Stomach smooth muscle (tissue), 2 donors: Measurements from ENCODE around the gene ZBTB7C.

Source experiments
- H3K27ac ChIP-seq: one replicate; pipeline ENCODE4 v1.7.0; 2013; ENCODE audit warnings: mild to moderate bottlenecking, low read length, inconsistent platforms
- H3K27me3 ChIP-seq, 2 donors: one replicate each; pipeline ENCODE4 v1.7.0; 2013; ENCODE audit warnings: low read length in 2 of 2; ENCODE audit not compliant: insufficient read depth in 2 of 2, control insufficient read depth in 1 of 2
- H3K36me3 ChIP-seq, 2 donors: one replicate each; pipeline ENCODE4 v1.7.0; 2013; ENCODE audit warnings: low read length in 2 of 2; ENCODE audit not compliant: control insufficient read depth in 2 of 2, insufficient read depth in 2 of 2
- H3K4me1 ChIP-seq: one replicate; pipeline ENCODE4 v1.7.0; 2013; ENCODE audit warnings: low read length; ENCODE audit not compliant: control insufficient read depth, insufficient read depth
- H3K4me3 ChIP-seq, 2 donors: one replicate each; pipeline ENCODE4 v1.7.0; 2013; ENCODE audit warnings: low read length in 2 of 2
- H3K9ac ChIP-seq, 2 donors: one replicate each; pipeline ENCODE4 v1.7.0; 2013; ENCODE audit warnings: low read length in 2 of 2, mild to moderate bottlenecking in 1 of 2
- H3K9me3 ChIP-seq, 2 donors: one replicate each; pipeline ENCODE4 v1.7.0; 2013; ENCODE audit warnings: low read length in 2 of 2; ENCODE audit not compliant: control insufficient read depth in 2 of 2
- donor health status: healthy.
- donor health status: Pancreatic carcinoma.

Gene ZBTB7C

DNA sequence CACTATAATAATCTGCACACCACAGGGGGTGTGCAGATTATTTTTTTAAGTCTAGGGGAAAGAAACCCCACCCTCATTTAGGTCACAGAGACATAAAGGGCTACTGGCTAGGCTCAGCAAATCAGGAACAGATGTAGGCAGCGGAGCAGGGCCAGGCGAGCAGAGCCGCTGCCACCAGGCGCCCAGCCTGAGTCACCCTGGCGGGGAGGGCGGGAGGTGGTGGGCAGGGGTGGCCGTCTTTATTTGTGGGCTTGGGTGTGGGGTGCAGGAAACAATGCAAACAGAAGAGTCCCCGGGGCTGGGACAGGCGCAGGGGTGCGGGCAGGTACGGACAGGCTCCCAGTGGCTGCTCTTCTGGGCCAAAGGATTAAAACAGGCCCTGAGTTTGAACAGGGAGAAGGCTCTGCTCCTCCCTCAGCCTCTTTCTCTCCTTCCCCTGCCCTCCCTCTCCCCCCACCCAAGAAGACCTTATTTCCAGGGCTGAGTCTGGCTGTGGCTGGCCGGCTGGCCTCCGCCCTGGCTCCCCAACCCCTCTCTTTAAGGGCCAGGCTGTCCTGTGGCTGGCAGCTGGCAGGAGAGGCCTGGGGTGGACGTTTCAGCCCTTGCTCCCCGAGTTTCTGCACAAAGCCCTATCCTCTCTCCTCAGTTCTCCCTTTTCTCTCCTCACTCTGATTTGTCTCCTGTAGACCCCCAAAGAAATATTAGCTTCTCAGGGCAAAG, 335.8 kb downstream of the ZBTB7C start:
- no peaks in the 10 kb centered on the region for H3K27me3 ChIP-seq
- no peaks in the 10 kb centered on the region for H3K36me3 ChIP-seq
- no peak overlapping the region for H3K4me3 ChIP-seq
- no peak overlapping the region for H3K27ac ChIP-seq
- no peak overlapping the region for H3K9ac ChIP-seq
- peaks cover 2% of the 10 kb centered on the region for H3K4me1 ChIP-seq
- H3K9me3 ChIP-seq, result no peaks in the 10 kb centered on the region

DNA sequence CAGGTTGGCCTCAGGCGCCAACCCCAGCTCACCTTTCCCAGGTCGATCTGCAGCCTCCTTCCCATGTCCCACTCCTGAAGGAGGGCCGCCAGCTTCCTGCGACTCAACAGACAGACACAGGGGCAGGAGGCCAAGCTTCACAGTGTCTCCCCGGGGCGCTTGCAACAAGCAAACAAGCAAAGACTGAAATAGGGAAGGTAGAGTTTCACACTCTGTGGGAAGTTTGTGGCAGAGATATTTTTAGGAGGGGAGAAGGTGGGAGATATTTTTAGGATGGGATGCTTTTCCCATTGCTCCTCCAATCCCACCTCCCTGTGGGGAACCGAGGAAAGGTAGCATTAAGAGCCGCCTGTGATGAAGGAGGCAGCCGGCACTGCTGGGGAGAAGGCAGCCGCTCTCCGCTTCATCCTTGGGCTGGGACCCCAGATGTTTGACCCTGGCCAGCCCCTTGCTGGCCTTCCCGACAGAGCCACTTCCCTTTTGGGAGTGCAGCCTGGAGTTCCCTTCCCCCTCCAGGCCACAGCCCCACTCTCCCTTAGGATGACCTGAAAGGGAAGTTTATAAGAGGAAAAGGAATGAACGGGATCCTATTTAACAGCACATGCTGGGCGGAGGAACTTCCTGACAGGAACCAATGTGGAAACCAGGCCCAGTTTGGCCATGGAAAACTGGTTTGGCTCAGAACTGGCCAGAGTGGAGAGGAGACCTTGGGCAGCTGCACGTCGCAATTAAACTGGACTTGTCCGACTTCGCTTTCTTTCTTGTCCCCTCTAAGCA, 336.6 kb downstream of the ZBTB7C start:
- Histone ChIP-seq H3K9ac (no peak overlapping the region), H3K4me1 (peaks cover 2% of the 10 kb centered on the region), H3K9me3 (no peaks in the 10 kb centered on the region), H3K4me3 (no peak overlapping the region), H3K36me3 (no peaks in the 10 kb centered on the region), H3K27ac (no peak overlapping the region), H3K27me3 (no peaks in the 10 kb centered on the region)

DNA sequence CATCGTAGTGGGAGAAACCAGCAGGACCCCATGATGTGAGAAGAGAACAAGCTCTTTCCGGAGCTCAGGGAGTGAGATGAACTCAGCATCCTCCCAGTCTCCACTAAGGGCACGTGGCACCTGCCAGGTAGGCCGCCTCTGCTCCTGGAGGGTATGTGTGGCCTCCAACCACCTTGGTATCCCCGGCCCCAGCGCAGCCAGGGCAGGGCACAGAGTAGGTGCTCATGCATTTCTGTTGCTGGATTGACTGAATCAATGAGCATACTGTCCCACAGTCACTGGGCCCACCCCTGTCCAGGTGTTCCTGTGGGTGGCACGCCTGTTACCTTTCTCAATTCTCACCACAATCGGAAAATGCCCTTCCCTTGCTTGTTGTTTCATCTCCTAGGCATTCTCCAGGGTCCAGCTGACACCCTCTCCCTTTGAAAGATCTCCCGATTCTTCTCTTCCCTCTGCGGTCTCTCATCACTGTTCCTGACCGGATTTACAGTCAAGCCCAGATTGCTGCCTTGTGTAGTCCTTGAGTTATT, 340.2 kb downstream of the ZBTB7C start:
- no peaks in the 10 kb centered on the region for H3K9me3 ChIP-seq
- H3K4me1 ChIP-seq, result no peaks in the 10 kb centered on the region
- H3K27ac ChIP-seq, result no peak overlapping the region
- no peaks in the 10 kb centered on the region for H3K36me3 ChIP-seq
- H3K4me3 ChIP-seq, result no peak overlapping the region
- H3K9ac ChIP-seq, result no peak overlapping the region
- no peaks in the 10 kb centered on the region for H3K27me3 ChIP-seq

DNA sequence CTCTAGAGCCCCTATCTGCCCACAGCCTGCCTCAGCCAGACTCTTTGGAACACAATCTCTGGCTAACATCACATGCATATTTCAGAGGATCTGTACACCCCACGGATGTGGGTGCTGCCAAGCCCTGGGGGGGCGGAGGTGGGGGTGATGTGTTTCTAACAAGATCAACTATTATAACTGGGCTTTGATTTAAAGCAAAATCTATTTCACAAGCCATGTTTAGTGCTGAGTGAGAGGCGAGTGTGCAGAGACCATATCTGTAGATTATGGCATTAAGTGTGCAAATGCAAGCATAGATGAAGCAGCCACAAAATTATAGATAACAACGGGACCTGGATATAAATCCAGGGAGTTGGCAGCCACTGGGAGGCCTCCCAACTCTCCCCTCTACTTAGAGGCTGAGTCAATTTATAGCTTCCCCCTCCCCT, 342.9 kb downstream of the ZBTB7C start:
- H3K9ac ChIP-seq, result no peak overlapping the region
- H3K27me3 ChIP-seq, result no peaks in the 10 kb centered on the region
- no peak overlapping the region for H3K4me3 ChIP-seq
- no peaks in the 10 kb centered on the region for H3K36me3 ChIP-seq
- H3K4me1 ChIP-seq, result no peaks in the 10 kb centered on the region
- H3K27ac ChIP-seq, result no peak overlapping the region
- no peaks in the 10 kb centered on the region for H3K9me3 ChIP-seq

DNA sequence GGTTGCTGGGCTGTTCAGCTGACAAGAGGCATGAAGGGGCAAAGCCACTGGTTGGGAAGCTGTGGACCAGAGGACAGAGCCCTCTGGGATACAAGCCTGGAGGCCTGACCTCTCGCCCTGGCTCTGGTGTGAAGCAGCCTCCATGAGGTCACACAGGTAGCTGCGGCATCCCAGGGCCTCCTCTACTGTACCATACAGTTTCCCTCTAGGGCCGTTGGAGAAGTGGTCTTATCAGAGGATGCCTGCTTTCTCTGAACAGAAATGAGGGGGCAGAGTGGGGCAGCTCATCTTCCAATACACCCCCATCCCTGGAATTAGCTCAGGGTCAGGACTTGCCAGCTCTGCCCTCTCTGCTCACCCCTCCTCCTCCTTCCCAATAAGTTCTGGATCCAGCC, 343.6 kb downstream of the ZBTB7C start:
- Histone ChIP-seq H3K4me3 (no peak overlapping the region), H3K27me3 (no peaks in the 10 kb centered on the region), H3K4me1 (no peaks in the 10 kb centered on the region), H3K27ac (no peak overlapping the region), H3K36me3 (no peaks in the 10 kb centered on the region), H3K9ac (no peak overlapping the region), H3K9me3 (no peaks in the 10 kb centered on the region)

DNA sequence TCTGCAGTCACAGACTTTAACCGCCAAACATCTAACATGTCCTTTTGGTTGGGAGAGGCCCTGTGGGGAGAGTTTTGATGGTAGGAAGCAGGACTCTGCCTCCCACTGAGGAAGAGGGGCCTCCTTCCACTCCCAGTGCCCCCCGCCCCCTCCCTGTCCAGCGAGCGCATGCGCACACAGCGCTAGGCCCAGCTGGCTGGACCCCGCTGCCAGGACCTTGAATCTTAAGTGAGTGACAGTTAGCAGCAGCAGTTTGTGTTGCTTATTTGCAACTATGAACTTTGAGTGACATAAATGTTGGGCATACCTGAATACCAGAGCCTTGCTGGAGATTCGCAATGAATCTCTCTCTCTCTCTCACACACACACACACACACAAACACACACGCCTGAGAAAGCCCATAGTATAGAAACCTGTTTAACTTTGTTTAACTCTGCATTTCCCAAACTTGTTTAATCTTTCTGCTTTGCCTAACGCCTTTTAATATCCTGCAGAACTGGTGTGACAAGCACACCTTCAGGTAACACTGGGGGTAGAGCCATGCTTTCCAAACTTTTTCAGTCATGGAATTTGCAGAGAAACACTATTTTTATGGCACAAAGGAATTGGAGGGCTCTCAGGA, 344.1 kb downstream of the ZBTB7C start:
- no peak overlapping the region for H3K4me3 ChIP-seq
- H3K36me3 ChIP-seq, result no peaks in the 10 kb centered on the region
- H3K4me1 ChIP-seq, result no peaks in the 10 kb centered on the region
- no peaks in the 10 kb centered on the region for H3K27me3 ChIP-seq
- H3K27ac ChIP-seq, result no peak overlapping the region
- H3K9me3 ChIP-seq, result no peaks in the 10 kb centered on the region
- H3K9ac ChIP-seq, result no peak overlapping the region

DNA sequence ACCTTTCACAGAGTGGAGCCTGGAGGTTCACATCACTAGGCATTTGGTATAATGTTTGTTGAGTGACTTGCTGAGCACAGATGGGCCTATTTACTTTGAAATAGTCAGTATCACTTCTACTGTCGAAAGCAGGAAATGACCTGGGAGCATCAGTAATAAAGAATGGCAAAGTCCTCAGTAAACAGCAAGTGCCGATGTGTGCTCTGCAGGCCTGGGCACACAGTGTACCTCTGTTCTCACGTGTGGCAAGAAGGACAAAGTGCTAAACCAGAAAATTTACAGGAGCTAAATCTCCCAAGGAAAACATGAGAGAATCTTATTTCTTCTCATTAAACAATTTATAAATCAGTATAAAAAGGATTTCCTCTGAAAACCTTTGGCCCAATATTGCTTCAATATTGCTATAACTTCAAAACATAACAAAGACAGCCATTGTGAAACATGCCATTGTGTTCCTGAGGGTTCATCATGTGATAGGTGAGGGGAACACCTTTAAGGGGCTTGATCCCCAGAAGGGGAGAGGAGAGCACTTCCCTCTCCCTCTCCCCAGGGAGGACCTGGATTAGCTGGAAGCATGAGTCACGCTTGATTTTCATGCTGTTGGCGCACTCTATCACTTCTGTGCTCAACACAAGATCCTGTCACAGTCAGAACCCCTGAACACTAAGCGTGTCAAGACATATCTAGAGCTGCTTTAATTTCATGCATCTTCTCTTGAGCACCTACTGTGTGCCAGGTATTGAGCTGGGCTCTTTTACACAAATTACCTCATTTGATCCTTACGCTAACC, 347.2 kb downstream of the ZBTB7C start:
- Histone ChIP-seq H3K9ac (no peak overlapping the region), H3K4me3 (no peak overlapping the region), H3K4me1 (no peaks in the 10 kb centered on the region), H3K27ac (no peak overlapping the region), H3K36me3 (no peaks in the 10 kb centered on the region), H3K27me3 (no peaks in the 10 kb centered on the region), H3K9me3 (no peaks in the 10 kb centered on the region)

DNA sequence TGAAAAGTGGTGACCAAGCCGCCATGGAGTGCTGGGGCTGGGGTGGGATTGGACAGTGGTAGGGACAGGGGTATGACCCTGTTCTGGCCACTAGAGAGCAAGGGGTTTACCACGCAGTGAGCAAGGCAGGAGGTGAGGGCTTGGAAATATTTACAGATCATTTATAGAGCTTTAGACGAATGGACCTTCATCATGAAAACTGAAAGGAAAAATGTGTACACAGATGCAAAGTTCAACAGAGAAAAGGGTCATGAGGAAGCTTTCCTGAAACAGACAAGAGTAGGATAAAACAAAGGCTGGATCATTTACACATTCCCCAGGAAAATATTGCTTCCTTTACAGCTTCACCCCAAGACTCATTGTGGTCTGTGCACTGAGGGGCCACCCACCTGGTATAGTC, 348.2 kb downstream of the ZBTB7C start:
- no peak overlapping the region for H3K4me3 ChIP-seq

DNA sequence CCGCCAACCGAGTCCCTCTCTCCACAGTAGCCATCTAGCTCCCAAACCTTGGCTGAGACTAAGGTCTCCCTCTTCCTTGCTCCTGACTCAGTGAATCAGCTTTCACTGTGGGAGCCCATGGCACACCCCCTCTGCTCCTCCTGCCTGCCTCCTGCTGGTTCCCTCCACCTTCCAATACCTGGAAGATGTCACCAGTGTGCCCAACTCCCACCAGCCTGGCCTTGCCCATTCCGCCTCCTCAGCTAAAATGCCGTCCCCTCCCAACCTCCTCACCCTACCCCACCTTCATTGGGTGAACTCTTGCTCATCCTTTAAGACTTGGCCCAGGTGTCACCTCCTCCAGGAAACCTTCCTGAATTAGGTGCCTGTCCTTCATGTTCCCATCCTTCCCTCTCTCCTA, 348.8 kb downstream of the ZBTB7C start:
- Histone ChIP-seq H3K4me1 (no peaks in the 10 kb centered on the region), H3K36me3 (no peaks in the 10 kb centered on the region), H3K9ac (no peak overlapping the region), H3K27ac (no peak overlapping the region), H3K4me3 (no peak overlapping the region), H3K9me3 (no peaks in the 10 kb centered on the region), H3K27me3 (no peaks in the 10 kb centered on the region)

More for the DNA sequence above, 348.2 kb downstream of the ZBTB7C start:
- no peak overlapping the region for H3K9ac ChIP-seq
- no peaks in the 10 kb centered on the region for H3K4me1 ChIP-seq
- no peak overlapping the region for H3K27ac ChIP-seq
- no peaks in the 10 kb centered on the region for H3K27me3 ChIP-seq
- H3K36me3 ChIP-seq, result no peaks in the 10 kb centered on the region
- no peaks in the 10 kb centered on the region for H3K9me3 ChIP-seq

DNA sequence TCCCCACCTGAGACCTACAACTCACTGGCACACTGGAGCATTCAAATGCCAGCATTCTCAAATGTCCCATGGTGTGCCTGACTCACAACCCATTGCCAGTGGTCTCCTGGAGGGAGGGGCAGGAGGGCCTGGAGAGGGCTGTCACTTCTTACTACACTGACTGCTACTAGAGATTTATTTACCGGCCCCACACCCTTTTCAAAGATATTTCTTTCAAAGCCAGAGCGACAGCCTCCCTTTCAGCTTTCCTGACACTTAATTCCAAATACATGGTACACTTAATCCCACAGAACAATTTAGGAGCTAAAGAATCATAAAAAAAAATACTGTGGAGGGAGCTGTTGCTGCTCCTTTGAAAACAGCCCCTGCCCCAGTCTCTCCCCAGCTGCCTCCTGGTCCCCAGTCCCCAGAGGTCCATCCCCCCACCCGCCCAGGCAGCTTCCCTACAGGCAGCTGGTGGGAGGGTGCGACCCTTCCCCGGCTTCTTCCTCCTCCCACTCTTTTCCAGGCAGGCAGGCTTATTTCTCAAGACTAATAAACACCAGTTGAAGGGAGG, 349.6 kb downstream of the ZBTB7C start:
- Histone ChIP-seq H3K4me1 (no peaks in the 10 kb centered on the region), H3K4me3 (no peak overlapping the region), H3K36me3 (no peaks in the 10 kb centered on the region), H3K9me3 (no peaks in the 10 kb centered on the region), H3K9ac (no peak overlapping the region), H3K27me3 (no peaks in the 10 kb centered on the region), H3K27ac (no peak overlapping the region)
